ENCODE data around the gene CBX1. TPM values are rescaled to one million over a fixed set of nuclear protein-coding genes. Genes with fewer than 3 reads are reported as not detected.

The CBX1 gene
- total RNA-seq, 6 donors from 2014 or later, result 12.6 to 38.8 (median 28.0) TPM

GRCh38 chr17:48057626-48058025, 43.7 kb downstream of the CBX1 start:
- peaks cover 30 to 36% (median 32%) of the 10 kb centered on the region in 4 donors for H3K4me1 ChIP-seq
- WGBS, 2 donors, result 75 to 88% methylated on average over 4 of the region's 4 CpGs
- ATAC-seq (ENCODE audit: low FRiP score in 2 of 2) (no peak), DNase-seq (no peak)
- H3K27ac ChIP-seq, result no peak overlapping the region
- no peak overlapping the region for H3K4me3 ChIP-seq
- TF ChIP-seq POLR2A (IDR thresholded peaks at IDR 0.05), result no peak
- no peak for TF ChIP-seq CTCF (IDR thresholded peaks at IDR 0.05)
- TF ChIP-seq EP300 (IDR thresholded peaks at IDR 0.05), result no peak
- no peak for TF ChIP-seq POLR2AphosphoS5 (IDR thresholded peaks at IDR 0.05)
- no peaks in the 10 kb centered on the region for H3K9me3 ChIP-seq
- peaks cover 34 to 80% (median 74%) of the 10 kb centered on the region in 4 donors for H3K36me3 ChIP-seq
- H3K27me3 ChIP-seq, result no peaks in the 10 kb centered on the region

GRCh38 chr17:48056879-48057278, 44.4 kb downstream of the CBX1 start:
- Histone ChIP-seq H3K27ac (no peak overlapping the region), H3K27me3 (no peaks in the 10 kb centered on the region), H3K4me1 (peaks cover 38 to 43% (median 39%) of the 10 kb centered on the region in 4 donors), H3K4me3 (no peak overlapping the region), H3K36me3 (peaks cover 34 to 78% (median 68%) of the 10 kb centered on the region in 4 donors), H3K9me3 (no peaks in the 10 kb centered on the region)
- DNase-seq, result no peak
- no peak for ATAC-seq (ENCODE audit: low FRiP score in 2 of 2)
- TF ChIP-seq EP300 (IDR thresholded peaks at IDR 0.05) (no peak), CTCF (IDR thresholded peaks at IDR 0.05) (no peak), POLR2AphosphoS5 (IDR thresholded peaks at IDR 0.05) (no peak), POLR2A (IDR thresholded peaks at IDR 0.05) (no peak)
- 79 to 100% methylated on average over 1 to 2 of the region's 2 CpGs for WGBS, 2 donors

DNA sequence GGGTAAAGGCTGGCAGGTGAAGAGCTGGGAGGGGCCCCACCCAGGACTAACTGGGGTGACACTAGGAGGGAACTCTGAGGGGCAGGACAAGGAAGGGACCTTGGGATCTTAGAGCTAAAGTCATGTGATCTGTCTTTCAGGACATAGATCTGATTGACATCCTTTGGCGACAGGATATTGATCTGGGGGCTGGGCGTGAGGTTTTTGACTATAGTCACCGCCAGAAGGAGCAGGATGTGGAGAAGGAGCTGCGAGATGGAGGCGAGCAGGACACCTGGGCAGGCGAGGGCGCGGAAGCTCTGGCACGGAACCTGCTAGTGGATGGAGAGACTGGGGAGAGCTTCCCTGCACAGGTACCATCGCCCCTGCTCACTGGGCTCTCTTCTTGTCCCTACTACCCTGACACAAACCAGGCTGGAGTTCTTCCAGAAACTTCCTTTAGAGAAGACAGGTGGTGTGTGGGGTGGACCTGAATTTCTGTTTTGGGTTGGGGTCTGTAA, 45.0 kb downstream of the CBX1 start:
- WGBS, 2 donors, result 92 to 97% methylated on average over 10 of the region's 10 CpGs
- peaks cover 34 to 78% (median 69%) of the 10 kb centered on the region in 4 donors for H3K36me3 ChIP-seq
- TF ChIP-seq POLR2AphosphoS5 (IDR thresholded peaks at IDR 0.05), result no peak
- TF ChIP-seq EP300 (IDR thresholded peaks at IDR 0.05), result no peak
- no peak for TF ChIP-seq CTCF (IDR thresholded peaks at IDR 0.05)
- no peak for TF ChIP-seq POLR2A (IDR thresholded peaks at IDR 0.05)
- ATAC-seq (ENCODE audit: low FRiP score in 2 of 2) (no peak), DNase-seq (no peak)
- peaks cover 44 to 49% (median 45%) of the 10 kb centered on the region in 4 donors for H3K4me1 ChIP-seq
- no peaks in the 10 kb centered on the region for H3K9me3 ChIP-seq
- H3K27ac ChIP-seq, result no peak overlapping the region
- no peaks in the 10 kb centered on the region for H3K27me3 ChIP-seq
- H3K4me3 ChIP-seq, result no peak overlapping the region

- H3K9me3 ChIP-seq, result no peaks in the 10 kb centered on the region
- no peaks in the 10 kb centered on the region for H3K27me3 ChIP-seq
- no peak for ATAC-seq (ENCODE audit: low FRiP score in 2 of 2)
- peak overlapping the region in 1 of 4 donors; percentile 35 for H3K4me3 ChIP-seq
- H3K36me3 ChIP-seq, result peaks cover 33 to 78% (median 69%) of the 10 kb centered on the region in 4 donors
- peak overlapping the region in 1 of 4 donors; percentile 98 for H3K27ac ChIP-seq
- 69 to 87% methylated on average over 5 of the region's 5 CpGs for WGBS, 2 donors
- DNase-seq, result no peak
- H3K4me1 ChIP-seq, result peaks cover 50 to 55% (median 51%) of the 10 kb centered on the region in 4 donors
- no peak for TF ChIP-seq CTCF (IDR thresholded peaks at IDR 0.05)
- no peak for TF ChIP-seq EP300 (IDR thresholded peaks at IDR 0.05)
- TF ChIP-seq POLR2AphosphoS5 (IDR thresholded peaks at IDR 0.05), result no peak
- no peak for TF ChIP-seq POLR2A (IDR thresholded peaks at IDR 0.05)
Measured at GRCh38 chr17:48055531-48056245, 45.6 kb downstream of the CBX1 start.

Data from upper lobe of left lung (tissue), 6 donors.